ENCODE data around the gene IGLL1.
A peak's percentile ranks its signal among the peaks of the same experiment; 100 is the strongest.
"Not testable (repeated sequence)": the region's sequence is repeated elsewhere in the genome, so short reads cannot be mapped to it uniquely, and the experiment has no call there.

Gene IGLL1

GRCh38 chr22:23579870-23580575 lies at the start of gene IGLL1:
TSS of gene IGLL1 (minus strand) at chr22:23580290. CDS start at chr22:23580190, 100 bp downstream.
- no peak for DNase-seq (ENCODE audit: low spot score)

- not testable (repeated sequence) for DNase-seq (ENCODE audit: low spot score)
Measured at GRCh38 chr22:23628056-23628743, 48.1 kb upstream of the IGLL1 start.

GRCh38 chr22:23627401-23628055 lies 47.4 kb upstream of the IGLL1 start:
- DNase-seq (ENCODE audit: low spot score): peak; percentile 55

GRCh38 chr22:23626286-23626975 lies 46.3 kb upstream of the IGLL1 start:
- DNase-seq (ENCODE audit: low spot score): no peak

GRCh38 chr22:23622634-23623033 lies 42.5 kb upstream of the IGLL1 start:
- DNase-seq (ENCODE audit: low spot score): no peak

- not testable (repeated sequence) for DNase-seq (ENCODE audit: low spot score)
Measured at GRCh38 chr22:23621916-23622315, 41.8 kb upstream of the IGLL1 start.

- no peak for DNase-seq (ENCODE audit: low spot score)
Measured at GRCh38 chr22:23621082-23621780, 41.1 kb upstream of the IGLL1 start.

GRCh38 chr22:23613193-23613972 lies 33.3 kb upstream of the IGLL1 start:
- no peak for DNase-seq (ENCODE audit: low spot score)

- peak; percentile 17 for DNase-seq (ENCODE audit: low spot score)
Measured at GRCh38 chr22:23609983-23610781, 30.1 kb upstream of the IGLL1 start.

GRCh38 chr22:23608583-23608982 lies 28.5 kb upstream of the IGLL1 start:
- no peak for DNase-seq (ENCODE audit: low spot score)

GRCh38 chr22:23606204-23607131 lies 26.4 kb upstream of the IGLL1 start:
- no peak for DNase-seq (ENCODE audit: low spot score)

- DNase-seq (ENCODE audit: low spot score): no peak
Measured at GRCh38 chr22:23604939-23605712, 25.0 kb upstream of the IGLL1 start.

GRCh38 chr22:23603266-23603665 lies 23.2 kb upstream of the IGLL1 start:
- no peak for DNase-seq (ENCODE audit: low spot score)

GRCh38 chr22:23598805-23599518 lies 18.9 kb upstream of the IGLL1 start:
- DNase-seq (ENCODE audit: low spot score): no peak

GRCh38 chr22:23597576-23598268 lies 17.6 kb upstream of the IGLL1 start:
- not testable (repeated sequence) for DNase-seq (ENCODE audit: low spot score)

- not testable (repeated sequence) for DNase-seq (ENCODE audit: low spot score)
Measured at GRCh38 chr22:23595904-23596303, 15.8 kb upstream of the IGLL1 start.

GRCh38 chr22:23591846-23592245 lies 11.8 kb upstream of the IGLL1 start:
- DNase-seq (ENCODE audit: low spot score): no peak
